GM12875 (cell line): ENCODE results near the gene CEBPZOS.
"Not testable (repeated sequence)": the region's sequence is repeated elsewhere in the genome, so short reads cannot be mapped to it uniquely, and the experiment has no call there.

Experiments used
- H3K4me3 ChIP-seq: one replicate; pipeline ENCODE4 v1.5.1; 2011; ENCODE audit warnings: low read depth, low read length, control low read depth
- CTCF ChIP-seq: IDR thresholded peaks from 2 replicates; pipeline ENCODE4 v1.5.1; 2011; ENCODE audit warnings: low read depth, mild to moderate bottlenecking, control low read depth, inconsistent platforms, low read length, moderate library complexity, borderline replicate concordance; ENCODE audit not compliant: insufficient read depth

Gene CEBPZOS

GRCh38 chr2:37191253-37191652 lies 5.0 kb upstream of the CEBPZOS start:
- no peak overlapping the region for H3K4me3 ChIP-seq
- no peak for TF ChIP-seq CTCF

GRCh38 chr2:37191747-37192146 lies 4.5 kb upstream of the CEBPZOS start:
- H3K4me3 ChIP-seq = no peak overlapping the region
- no peak for TF ChIP-seq CTCF

GRCh38 chr2:37192551-37192950 lies 3.7 kb upstream of the CEBPZOS start:
- no peak for TF ChIP-seq CTCF
- no peak overlapping the region for H3K4me3 ChIP-seq

- H3K4me3 ChIP-seq = peak overlapping the region; percentile 73
Measured at GRCh38 chr2:37195862-37196319, 405 bp upstream of the CEBPZOS start.

- no peak overlapping the region for H3K4me3 ChIP-seq
- no peak for TF ChIP-seq CTCF
Measured at GRCh38 chr2:37198681-37199065, 2.4 kb downstream of the CEBPZOS start.

GRCh38 chr2:37201208-37201607 lies 4.9 kb downstream of the CEBPZOS start:
- TF ChIP-seq CTCF = no peak
- H3K4me3 ChIP-seq = no peak overlapping the region

GRCh38 chr2:37201766-37202165 lies 5.5 kb downstream of the CEBPZOS start:
- TF ChIP-seq CTCF = no peak
- H3K4me3 ChIP-seq = no peak overlapping the region

- H3K4me3 ChIP-seq = no peak overlapping the region
- no peak for TF ChIP-seq CTCF
Measured at GRCh38 chr2:37203708-37204107, 7.4 kb downstream of the CEBPZOS start.

GRCh38 chr2:37205071-37205661 lies 8.9 kb downstream of the CEBPZOS start:
- H3K4me3 ChIP-seq = not testable (repeated sequence)
